ENCODE data around the gene ANLN. TPM values are rescaled to one million over a fixed set of nuclear protein-coding genes. Genes with fewer than 3 reads are reported as not detected.

The ANLN gene
- total RNA-seq, 1 experiment from 2014 or later, result 274 TPM

DNA sequence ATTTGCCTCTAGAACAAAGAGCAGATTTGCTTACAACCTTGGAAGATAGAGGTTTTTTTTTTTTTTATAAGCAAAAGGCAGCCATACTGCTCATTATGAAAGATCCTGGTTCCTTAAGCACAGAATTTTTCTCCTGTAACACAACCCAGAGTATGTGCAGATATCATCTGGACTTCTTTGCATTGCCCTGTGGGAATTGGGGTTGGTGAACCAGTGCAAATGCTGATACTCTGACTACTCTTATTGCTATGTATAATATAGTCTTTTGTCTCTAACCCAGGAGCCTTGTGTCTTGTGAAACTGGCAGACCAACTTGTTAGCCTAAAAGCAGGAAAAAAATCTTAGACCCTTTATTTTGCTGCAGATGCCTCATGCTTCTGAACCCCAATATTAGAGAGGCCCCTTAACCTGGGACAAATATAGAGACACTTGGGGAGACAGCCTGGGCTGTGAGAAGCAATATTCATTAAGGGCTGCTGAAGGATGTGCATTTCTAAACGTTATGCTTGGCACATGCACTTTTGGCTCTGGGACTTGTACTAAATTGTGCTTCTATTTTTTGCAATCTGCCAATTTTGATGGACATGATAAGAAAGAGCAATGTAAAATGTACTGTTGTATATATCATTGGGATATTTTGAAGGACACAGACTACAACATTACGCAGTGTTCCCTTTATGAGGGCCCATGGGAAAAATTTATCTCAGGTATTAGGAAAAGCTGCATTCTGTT, 78.9 kb downstream of the ANLN start:
- Mint-ChIP-seq H3K4me3 (ENCODE audit: low read depth, unreplicated experiment) (no peak overlapping the region), H3K4me1 (ENCODE audit: low read depth, unreplicated experiment) (peaks cover 36% of the 10 kb centered on the region), H3K36me3 (ENCODE audit: insufficient read depth, unreplicated experiment) (peaks cover 6% of the 10 kb centered on the region), H3K27me3 (ENCODE audit: unreplicated experiment) (no peaks in the 10 kb centered on the region), H3K9me3 (ENCODE audit: low read depth, unreplicated experiment) (peaks cover 4% of the 10 kb centered on the region), H3K27ac (ENCODE audit: unreplicated experiment) (no peak overlapping the region)
- CTCF ChIA-PET, result no interaction called here
- TF ChIP-seq, protein P1, sequence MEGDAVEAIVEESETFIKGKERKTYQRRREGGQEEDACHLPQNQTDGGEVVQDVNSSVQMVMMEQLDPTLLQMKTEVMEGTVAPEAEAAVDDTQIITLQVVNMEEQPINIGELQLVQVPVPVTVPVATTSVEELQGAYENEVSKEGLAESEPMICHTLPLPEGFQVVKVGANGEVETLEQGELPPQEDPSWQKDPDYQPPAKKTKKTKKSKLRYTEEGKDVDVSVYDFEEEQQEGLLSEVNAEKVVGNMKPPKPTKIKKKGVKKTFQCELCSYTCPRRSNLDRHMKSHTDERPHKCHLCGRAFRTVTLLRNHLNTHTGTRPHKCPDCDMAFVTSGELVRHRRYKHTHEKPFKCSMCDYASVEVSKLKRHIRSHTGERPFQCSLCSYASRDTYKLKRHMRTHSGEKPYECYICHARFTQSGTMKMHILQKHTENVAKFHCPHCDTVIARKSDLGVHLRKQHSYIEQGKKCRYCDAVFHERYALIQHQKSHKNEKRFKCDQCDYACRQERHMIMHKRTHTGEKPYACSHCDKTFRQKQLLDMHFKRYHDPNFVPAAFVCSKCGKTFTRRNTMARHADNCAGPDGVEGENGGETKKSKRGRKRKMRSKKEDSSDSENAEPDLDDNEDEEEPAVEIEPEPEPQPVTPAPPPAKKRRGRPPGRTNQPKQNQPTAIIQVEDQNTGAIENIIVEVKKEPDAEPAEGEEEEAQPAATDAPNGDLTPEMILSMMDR (IDR thresholded peaks at IDR 0.05; ENCODE audit: unreplicated experiment), result no peak
- intact Hi-C loops (cut with micrococcal nuclease; ENCODE audit: unreplicated experiment), result no loop called here
- BruUV-seq (replicated peaks), result no TSS peak
- DNase-seq, result no peak

DNA sequence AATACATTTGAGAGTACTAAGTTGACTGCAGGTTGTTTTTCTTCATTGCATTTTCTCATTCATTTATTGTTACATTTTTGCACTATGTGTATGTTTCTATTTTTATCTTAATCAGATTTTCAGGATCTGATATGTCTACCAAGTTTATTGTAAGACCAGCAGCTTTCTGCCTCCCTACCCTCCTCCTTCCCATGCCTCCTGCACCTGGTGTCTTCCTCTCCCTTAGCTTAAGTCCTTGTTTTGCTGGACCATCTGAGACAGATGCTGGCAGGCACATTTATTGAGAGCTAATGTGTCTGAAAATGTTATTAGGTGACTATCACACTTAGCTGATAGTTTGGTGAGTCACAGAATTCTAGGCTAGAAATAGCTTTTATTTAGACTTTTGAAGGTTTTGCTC, 79.6 kb downstream of the ANLN start:
- Mint-ChIP-seq H3K27ac (ENCODE audit: unreplicated experiment) (no peak overlapping the region), H3K4me3 (ENCODE audit: low read depth, unreplicated experiment) (no peak overlapping the region), H3K36me3 (ENCODE audit: insufficient read depth, unreplicated experiment) (peaks cover 11% of the 10 kb centered on the region), H3K4me1 (ENCODE audit: low read depth, unreplicated experiment) (peaks cover 43% of the 10 kb centered on the region), H3K9me3 (ENCODE audit: low read depth, unreplicated experiment) (peaks cover 4% of the 10 kb centered on the region), H3K27me3 (ENCODE audit: unreplicated experiment) (no peaks in the 10 kb centered on the region)
- intact Hi-C loops (cut with micrococcal nuclease; ENCODE audit: unreplicated experiment), result no loop called here
- TF ChIP-seq, protein P1 (IDR thresholded peaks at IDR 0.05; ENCODE audit: unreplicated experiment), result no peak
- no peak for DNase-seq
- BruUV-seq (replicated peaks), result no TSS peak
- CTCF ChIA-PET, result no interaction called here

DNA sequence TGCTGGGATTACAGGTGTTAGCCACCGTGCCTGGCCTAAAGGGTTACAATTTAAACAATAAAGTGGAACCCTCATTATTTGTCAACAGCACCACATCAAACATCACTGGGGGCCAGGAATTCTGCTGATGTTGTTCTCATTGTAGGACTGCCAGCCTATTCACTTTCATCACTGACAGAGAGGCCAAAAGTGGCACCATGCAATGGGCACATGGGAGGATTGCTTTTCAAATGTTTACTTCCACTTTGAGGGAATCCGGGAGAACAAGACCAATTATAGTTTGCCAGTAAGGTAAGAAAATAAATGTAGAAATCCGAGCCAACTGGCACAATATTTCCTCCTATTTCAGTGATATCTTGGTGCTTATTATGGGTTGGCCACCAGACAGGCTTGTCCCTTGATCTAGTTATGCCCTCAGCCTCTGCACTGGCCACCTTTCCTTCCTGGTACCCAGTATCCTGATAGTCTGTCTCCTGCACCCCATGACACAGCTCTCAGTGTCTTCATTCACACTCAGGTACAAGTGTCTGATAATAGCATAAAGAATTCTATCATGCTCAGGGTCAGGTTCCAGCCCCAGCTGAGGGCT, 82.6 kb downstream of the ANLN start:
- Mint-ChIP-seq H3K4me1 (ENCODE audit: low read depth, unreplicated experiment) (peaks cover 49% of the 10 kb centered on the region), H3K27ac (ENCODE audit: unreplicated experiment) (peak overlapping the region; percentile 28), H3K27me3 (ENCODE audit: unreplicated experiment) (no peaks in the 10 kb centered on the region), H3K4me3 (ENCODE audit: low read depth, unreplicated experiment) (no peak overlapping the region), H3K36me3 (ENCODE audit: insufficient read depth, unreplicated experiment) (peaks cover 11% of the 10 kb centered on the region), H3K9me3 (ENCODE audit: low read depth, unreplicated experiment) (peaks cover 6% of the 10 kb centered on the region)
- CTCF ChIA-PET, result interaction anchor here (0.6 to 1.6 kb wide), 4 partner anchors 13 to 710 kb away, joined by 3 to 7 read pairs (median 5); no protein-coding TSS in a partner anchor
- BruUV-seq (replicated peaks), result no TSS peak
- intact Hi-C loops (cut with micrococcal nuclease; ENCODE audit: unreplicated experiment), result loop anchor here (5.0 kb wide), 2 partner anchors 495 to 560 kb away; no protein-coding TSS in a partner anchor
- peak; percentile 19 for DNase-seq
- TF ChIP-seq, protein P1 (IDR thresholded peaks at IDR 0.05; ENCODE audit: unreplicated experiment), result no peak

DNA sequence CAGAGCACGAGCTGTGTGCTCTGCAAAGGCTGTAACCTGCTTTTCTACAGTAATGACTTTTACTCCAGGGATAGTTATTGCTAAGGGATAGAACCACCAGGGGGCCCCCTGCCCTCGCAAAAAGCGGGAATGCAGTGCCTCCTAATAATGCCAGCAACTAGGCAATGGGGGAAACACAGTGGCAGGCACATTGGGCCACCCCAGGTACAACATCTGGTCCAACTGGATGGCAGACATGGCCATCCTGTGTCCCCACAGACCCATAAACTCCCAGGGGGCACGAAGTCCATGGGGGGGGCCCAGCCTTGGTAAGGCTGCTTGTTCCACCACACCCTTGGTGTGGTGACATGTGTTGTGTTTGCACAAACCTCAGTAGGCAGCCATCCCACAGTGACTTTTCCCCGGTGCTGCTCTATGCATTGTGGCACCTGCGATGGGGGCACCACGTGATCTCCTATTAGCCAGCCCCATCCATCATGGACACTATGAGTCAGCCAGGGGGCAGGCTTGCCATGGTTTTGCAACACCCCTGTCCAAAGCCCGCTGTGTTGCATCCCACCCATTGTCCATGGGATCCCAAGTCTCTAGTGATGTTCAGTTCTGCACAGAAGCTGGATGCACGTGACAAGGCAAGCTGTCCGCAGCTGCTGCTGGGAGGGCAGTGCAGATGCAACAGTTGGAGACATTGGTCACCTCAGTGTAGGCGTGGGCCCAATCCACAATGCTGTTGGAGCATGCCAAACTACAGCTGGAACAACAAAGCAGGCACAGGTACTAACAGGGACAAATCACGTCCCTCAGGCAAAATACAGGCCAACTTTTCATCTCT, 84.0 kb downstream of the ANLN start:
- intact Hi-C loops (cut with micrococcal nuclease; ENCODE audit: unreplicated experiment), result loop anchor here (1.0 to 5.0 kb wide), 6 partner anchors 11 to 728 kb away; no protein-coding TSS in a partner anchor
- no peaks in the 10 kb centered on the region for H3K27me3 Mint-ChIP-seq (ENCODE audit: unreplicated experiment)
- peaks cover 2% of the 10 kb centered on the region for H3K9me3 Mint-ChIP-seq (ENCODE audit: low read depth, unreplicated experiment)
- H3K36me3 Mint-ChIP-seq (ENCODE audit: insufficient read depth, unreplicated experiment), result peaks cover 11% of the 10 kb centered on the region
- BruUV-seq (replicated peaks), result no TSS peak
- peak overlapping the region; percentile 68 for H3K27ac Mint-ChIP-seq (ENCODE audit: unreplicated experiment)
- H3K4me3 Mint-ChIP-seq (ENCODE audit: low read depth, unreplicated experiment), result no peak overlapping the region
- DNase-seq, result peak; percentile 89
- CTCF ChIA-PET, result interaction anchor here (0.6 to 1.7 kb wide), 9 partner anchors 10 to 719 kb away, joined by 3 to 7 read pairs (median 3); no protein-coding TSS in a partner anchor
- TF ChIP-seq, protein P1 (IDR thresholded peaks at IDR 0.05; ENCODE audit: unreplicated experiment), result peak; percentile 88
- H3K4me1 Mint-ChIP-seq (ENCODE audit: low read depth, unreplicated experiment), result peaks cover 49% of the 10 kb centered on the region
